DOHH2 (cell line): ENCODE results near the gene FUS.
A peak's percentile ranks its signal among the peaks of the same experiment; 100 is the strongest.

Source experiments
- H3F3A ChIP-seq: fragments of 200-600 bp; sonication (generic), shearing (Covaris generic); 2 replicates; pipeline ENCODE4 v1.6.0; 2016; ENCODE audit warnings: antibody characterized with exemption, mild to moderate bottlenecking; ENCODE audit not compliant: control insufficient read depth, insufficient read depth
- H3K27ac ChIP-seq: fragments of 200-600 bp; sonication (generic); 2 replicates; pipeline ENCODE4 v1.5.1; 2014; ENCODE audit warnings: low read depth, mild to moderate bottlenecking, low read length, moderate library complexity
- H3K27me3 ChIP-seq: fragments of 200-600 bp; sonication (generic); 2 replicates; pipeline ENCODE4 v1.6.1; 2014; ENCODE audit warnings: mild to moderate bottlenecking, low read length, mixed read lengths; ENCODE audit not compliant: control insufficient read depth
- H3K36me3 ChIP-seq: fragments of 200-600 bp; sonication (generic); 2 replicates; pipeline ENCODE4 v1.6.1; 2014; ENCODE audit warnings: mild to moderate bottlenecking, low read length, moderate library complexity, mixed read lengths; ENCODE audit not compliant: control insufficient read depth
- H3K4me1 ChIP-seq: fragments of 200-600 bp; sonication (generic); 2 replicates; pipeline ENCODE4 v1.6.1; 2014; ENCODE audit warnings: mild to moderate bottlenecking, low read length, mixed read lengths; ENCODE audit not compliant: control insufficient read depth
- H3K4me2 ChIP-seq: fragments of 200-600 bp; sonication (generic); 2 replicates; pipeline ENCODE4 v1.6.0; 2014; ENCODE audit warnings: mild to moderate bottlenecking, low read length, moderate library complexity
- H3K4me3 ChIP-seq: fragments of 200-600 bp; sonication (generic); 2 replicates; pipeline ENCODE4 v1.5.1; 2014; ENCODE audit warnings: mild to moderate bottlenecking, low read length, mixed read lengths
- H3K79me2 ChIP-seq: fragments of 200-600 bp; sonication (generic); 2 replicates; pipeline ENCODE4 v1.6.1; 2014; ENCODE audit warnings: mild to moderate bottlenecking, low read length, mixed read lengths; ENCODE audit not compliant: control insufficient read depth
- H3K9me2 ChIP-seq: fragments of 200-600 bp; sonication (generic); replicated peaks from 2 replicates; pipeline ENCODE4 v1.6.1; 2014; ENCODE audit warnings: mild to moderate bottlenecking, low read length, mixed read lengths; ENCODE audit not compliant: control insufficient read depth
- H3K9me3 ChIP-seq: fragments of 200-600 bp; sonication (generic); 2 replicates; pipeline ENCODE4 v1.6.1; 2014; ENCODE audit warnings: antibody characterized with exemption, low read length, mixed read lengths; ENCODE audit not compliant: control insufficient read depth, insufficient read depth
- H4K20me1 ChIP-seq: fragments of 200-600 bp; sonication (generic); 2 replicates; pipeline ENCODE4 v1.6.0; 2014; ENCODE audit warnings: low read depth, mild to moderate bottlenecking, antibody characterized with exemption, low read length, moderate library complexity; ENCODE audit not compliant: control insufficient read depth, insufficient read depth
- CTCF ChIP-seq: fragments of 200-600 bp; sonication (generic); IDR thresholded peaks from one replicate; pipeline ENCODE4 v1.5.1; 2014; ENCODE audit warnings: antibody characterized with exemption, mild to moderate bottlenecking, low read depth, low read length; ENCODE audit not compliant: poor library complexity, severe bottlenecking
- EZH2phosphoT487 ChIP-seq: fragments of 200-600 bp; sonication (generic); IDR thresholded peaks from 2 replicates; pipeline ENCODE4 v1.6.1; 2017; ENCODE audit warnings: borderline replicate concordance, mild to moderate bottlenecking, antibody characterized with exemption, low read length, moderate library complexity, mixed read lengths

Gene FUS

GRCh38 chr16:31182391-31182790, 2.5 kb downstream of the FUS start:
- peak overlapping the region; percentile 99 for H3K4me2 ChIP-seq
- peak overlapping the region; percentile 98 for H3K4me3 ChIP-seq
- no peak for TF ChIP-seq CTCF
- TF ChIP-seq EZH2phosphoT487, result no peak
- H3K4me1 ChIP-seq, result peaks cover 38% of the 10 kb centered on the region
- peaks cover 77% of the 10 kb centered on the region for H3K36me3 ChIP-seq
- no peak overlapping the region for H3K27ac ChIP-seq
- no peaks in the 10 kb centered on the region for H3K9me2 ChIP-seq
- H3K9me3 ChIP-seq, result no peaks in the 10 kb centered on the region
- no peaks in the 10 kb centered on the region for H3K27me3 ChIP-seq
- H3K79me2 ChIP-seq, result peaks cover 88% of the 10 kb centered on the region
- peaks cover 55% of the 10 kb centered on the region for H3F3A ChIP-seq
- H4K20me1 ChIP-seq, result peaks cover 63% of the 10 kb centered on the region

GRCh38 chr16:31183432-31184428, 3.8 kb downstream of the FUS start:
- Histone ChIP-seq H3K4me1 (peaks cover 25% of the 10 kb centered on the region), H3K36me3 (peaks cover 91% of the 10 kb centered on the region), H4K20me1 (peaks cover 76% of the 10 kb centered on the region), H3K4me3 (no peak overlapping the region), H3F3A (peaks cover 52% of the 10 kb centered on the region), H3K27me3 (no peaks in the 10 kb centered on the region), H3K9me3 (no peaks in the 10 kb centered on the region), H3K4me2 (0 out of 2 replicates have a peak overlapping the region, but pooled peaks have one; percentile 99), H3K79me2 (peaks cover 98% of the 10 kb centered on the region), H3K9me2 (no peaks in the 10 kb centered on the region), H3K27ac (no peak overlapping the region)
- TF ChIP-seq CTCF (no peak), EZH2phosphoT487 (no peak)

DNA sequence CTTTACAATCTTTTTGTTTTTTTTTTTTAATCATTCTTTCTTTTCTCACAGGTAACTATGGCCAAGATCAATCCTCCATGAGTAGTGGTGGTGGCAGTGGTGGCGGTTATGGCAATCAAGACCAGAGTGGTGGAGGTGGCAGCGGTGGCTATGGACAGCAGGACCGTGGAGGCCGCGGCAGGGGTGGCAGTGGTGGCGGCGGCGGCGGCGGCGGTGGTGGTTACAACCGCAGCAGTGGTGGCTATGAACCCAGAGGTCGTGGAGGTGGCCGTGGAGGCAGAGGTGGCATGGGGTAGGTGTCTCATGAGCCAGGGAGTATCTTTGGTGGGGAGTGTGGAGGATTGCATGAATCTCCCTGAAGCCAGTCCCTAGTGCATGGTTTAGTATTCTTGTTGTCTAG, 4.9 kb downstream of the FUS start:
- Histone ChIP-seq H3K36me3 (peaks cover 99% of the 10 kb centered on the region), H3K9me2 (no peaks in the 10 kb centered on the region), H3F3A (peaks cover 54% of the 10 kb centered on the region), H3K9me3 (no peaks in the 10 kb centered on the region), H3K4me3 (no peak overlapping the region), H3K79me2 (peaks cover 99% of the 10 kb centered on the region), H3K4me2 (no peak overlapping the region), H3K4me1 (peaks cover 19% of the 10 kb centered on the region), H4K20me1 (peaks cover 84% of the 10 kb centered on the region), H3K27me3 (no peaks in the 10 kb centered on the region), H3K27ac (no peak overlapping the region)
- TF ChIP-seq EZH2phosphoT487 (no peak), CTCF (no peak)
